CD4-positive, alpha-beta T cell (primary cell): ENCODE measurements around the gene SARS2. TPM values are rescaled to one million over a fixed set of nuclear protein-coding genes. Genes with fewer than 3 reads are reported as not detected.
"Not testable (repeated sequence)": the region's sequence is repeated elsewhere in the genome, so short reads cannot be mapped to it uniquely, and the experiment has no call there.

Source experiments
- ATAC-seq: fragments of 200-7000 bp; cut with Tn5 transposase; one replicate; pipeline ENCODE4 v1.10.0; 2022; ENCODE audit warnings: mild to moderate bottlenecking; ENCODE audit not compliant: poor library complexity
- CTCF ChIA-PET: fragments of 350-600 bp; sonication (Branson Sonifier 250); formaldehyde crosslinking; loops from one replicate; lab custom pipeline; 2021; ENCODE audit warnings: antibody characterized with exemption, inconsistent platforms; lab: Charles Lee
- POLR2A ChIA-PET: fragments of 350-600 bp; sonication (Branson Sonifier 250); formaldehyde crosslinking; loops from one replicate; lab custom pipeline; 2021; ENCODE audit warnings: antibody characterized with exemption, inconsistent platforms; lab: Charles Lee
- DNase-seq, 14 experiments: peaks; one replicate each; pipeline ENCODE4 v3.0.0-alpha.2; 2013 to 2020; ENCODE audit warnings: mixed read lengths in 2 of 14
- H3K27ac ChIP-seq, 2 donors: one replicate each; pipeline versions ENCODE4 v1.5.1 to v1.7.0; 2013; ENCODE audit warnings: low read length in 2 of 2, low read depth in 1 of 2, mild to moderate bottlenecking in 1 of 2
- H3K27me3 ChIP-seq, 2 experiments: 1 replicate in 1 of 2; 2 replicates in 1 of 2; pipeline versions ENCODE4 v1.6.1 to v1.7.0; 2013; ENCODE audit warnings: low read length in 2 of 2, control low read depth in 1 of 2, mild to moderate bottlenecking in 1 of 2, moderate library complexity in 1 of 2; ENCODE audit not compliant: insufficient read depth in 2 of 2, control insufficient read depth in 1 of 2
- H3K36me3 ChIP-seq: one replicate; pipeline ENCODE4 v1.6.1; 2013; ENCODE audit warnings: low read length, control low read depth; ENCODE audit not compliant: insufficient read depth
- H3K4me1 ChIP-seq: one replicate; pipeline ENCODE4 v1.6.1; 2013; ENCODE audit warnings: low read length, control low read depth; ENCODE audit not compliant: insufficient read depth
- H3K4me3 ChIP-seq: one replicate; pipeline ENCODE4 v1.5.1; 2013; ENCODE audit warnings: mild to moderate bottlenecking, low read length, moderate library complexity
- H3K9me3 ChIP-seq, 2 experiments: 1 replicate in 1 of 2; 2 replicates in 1 of 2; pipeline versions ENCODE4 v1.6.1 to v1.7.0; 2013; ENCODE audit warnings: low read length in 2 of 2, mild to moderate bottlenecking in 2 of 2, control low read depth in 1 of 2, moderate library complexity in 1 of 2; ENCODE audit not compliant: control insufficient read depth in 1 of 2, insufficient read depth in 1 of 2
- H3K27ac Mint-ChIP-seq: one replicate; pipeline ENCODE4 v1.8.0; 2020; ENCODE audit warnings: mixed read lengths
- H3K27me3 Mint-ChIP-seq: one replicate; pipeline ENCODE4 v1.8.0; 2021; ENCODE audit warnings: mixed read lengths
- H3K36me3 Mint-ChIP-seq: one replicate; pipeline ENCODE4 v1.8.0; 2021; ENCODE audit warnings: low read depth, mixed read lengths
- H3K4me1 Mint-ChIP-seq: one replicate; pipeline ENCODE4 v1.8.0; 2021; ENCODE audit warnings: low read depth, mixed read lengths
- H3K4me3 Mint-ChIP-seq: one replicate; pipeline ENCODE4 v1.8.0; 2020; ENCODE audit warnings: mild to moderate bottlenecking, mixed read lengths
- H3K9me3 Mint-ChIP-seq: one replicate; pipeline ENCODE4 v1.8.0; 2020; ENCODE audit warnings: mixed read lengths
- intact Hi-C, 2 experiments: fragments of 100-400 bp; cut with DNase I in 1 of 2; cut with micrococcal nuclease in 1 of 2; formaldehyde crosslinking; loops; one replicate each; pipeline versions ENCODE4 v1.15.1 to v1.9.0; 2023 to 2025; cut with DNase I, micrococcal nuclease
- total RNA-seq, 174 experiments: library from RNA in 2 of 174; stranded (reverse) in 2 of 174; gene quantifications; one replicate each; pipeline ENCODE4 v1.2.3 and lab custom pipeline; 2021 to 2026
- TF ChIP-seq, protein P1 (sequence below): fragments of 200-600 bp; IDR thresholded peaks from one replicate; pipeline ENCODE4 v1.8.0; 2022; ENCODE audit warnings: antibody characterized with exemption, mild to moderate bottlenecking

Gene SARS2
- total RNA-seq, 2 experiments from 2014 or later, result 18.7 to 22.8 TPM

DNA sequence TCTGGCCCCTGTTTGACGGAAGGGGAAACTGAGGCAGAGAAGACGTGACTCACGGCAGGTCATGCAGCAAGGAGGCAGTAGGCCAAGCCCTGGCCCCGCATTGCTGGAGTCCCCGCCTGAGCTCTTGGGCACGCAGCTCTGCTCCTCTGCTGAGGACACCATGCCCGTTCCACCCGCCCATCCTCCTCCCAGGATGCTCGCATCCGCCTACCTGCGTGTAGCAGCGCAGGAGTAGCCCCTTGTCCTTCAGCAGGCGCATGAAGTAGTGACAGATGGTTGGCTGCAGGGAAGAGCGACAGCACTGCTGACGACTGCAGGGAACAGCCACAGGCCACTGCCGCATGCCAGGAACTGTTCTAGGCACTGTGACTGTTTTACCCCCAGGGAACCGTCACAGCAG, 41.7 kb downstream of the SARS2 start:
- no peak overlapping the region for H3K4me3 ChIP-seq
- peaks cover 29% of the 10 kb centered on the region for H3K36me3 Mint-ChIP-seq
- POLR2A ChIA-PET, result interaction anchor here (0.9 kb wide), 1 partner anchor 31 kb away, joined by 3 read pairs; no protein-coding TSS in a partner anchor
- no peak for DNase-seq
- no peak overlapping the region for H3K4me3 Mint-ChIP-seq
- H3K9me3 Mint-ChIP-seq, result no peaks in the 10 kb centered on the region
- H3K4me1 ChIP-seq, result peaks cover 7% of the 10 kb centered on the region
- CTCF ChIA-PET, result interaction anchor here (1.7 to 3.0 kb wide), 3 partner anchors 22 to 41 kb away, joined by 5 to 13 read pairs (median 5); partner anchors contain the start of genes MRPS12 and SARS2
- H3K4me1 Mint-ChIP-seq, result peaks cover 6% of the 10 kb centered on the region
- TF ChIP-seq, protein P1, sequence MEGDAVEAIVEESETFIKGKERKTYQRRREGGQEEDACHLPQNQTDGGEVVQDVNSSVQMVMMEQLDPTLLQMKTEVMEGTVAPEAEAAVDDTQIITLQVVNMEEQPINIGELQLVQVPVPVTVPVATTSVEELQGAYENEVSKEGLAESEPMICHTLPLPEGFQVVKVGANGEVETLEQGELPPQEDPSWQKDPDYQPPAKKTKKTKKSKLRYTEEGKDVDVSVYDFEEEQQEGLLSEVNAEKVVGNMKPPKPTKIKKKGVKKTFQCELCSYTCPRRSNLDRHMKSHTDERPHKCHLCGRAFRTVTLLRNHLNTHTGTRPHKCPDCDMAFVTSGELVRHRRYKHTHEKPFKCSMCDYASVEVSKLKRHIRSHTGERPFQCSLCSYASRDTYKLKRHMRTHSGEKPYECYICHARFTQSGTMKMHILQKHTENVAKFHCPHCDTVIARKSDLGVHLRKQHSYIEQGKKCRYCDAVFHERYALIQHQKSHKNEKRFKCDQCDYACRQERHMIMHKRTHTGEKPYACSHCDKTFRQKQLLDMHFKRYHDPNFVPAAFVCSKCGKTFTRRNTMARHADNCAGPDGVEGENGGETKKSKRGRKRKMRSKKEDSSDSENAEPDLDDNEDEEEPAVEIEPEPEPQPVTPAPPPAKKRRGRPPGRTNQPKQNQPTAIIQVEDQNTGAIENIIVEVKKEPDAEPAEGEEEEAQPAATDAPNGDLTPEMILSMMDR, result no peak
- no peak for ATAC-seq
- H3K27ac Mint-ChIP-seq, result no peak overlapping the region
- intact Hi-C loops, result loop anchor here (5.0 kb wide), 2 partner anchors 122 to 347 kb away; no protein-coding TSS in a partner anchor
- no peaks in the 10 kb centered on the region for H3K27me3 Mint-ChIP-seq
- H3K27ac ChIP-seq, result no peak overlapping the region
- H3K27me3 ChIP-seq, result no peaks in the 10 kb centered on the region
- no peaks in the 10 kb centered on the region for H3K9me3 ChIP-seq
- H3K36me3 ChIP-seq, result peaks cover 41% of the 10 kb centered on the region

DNA sequence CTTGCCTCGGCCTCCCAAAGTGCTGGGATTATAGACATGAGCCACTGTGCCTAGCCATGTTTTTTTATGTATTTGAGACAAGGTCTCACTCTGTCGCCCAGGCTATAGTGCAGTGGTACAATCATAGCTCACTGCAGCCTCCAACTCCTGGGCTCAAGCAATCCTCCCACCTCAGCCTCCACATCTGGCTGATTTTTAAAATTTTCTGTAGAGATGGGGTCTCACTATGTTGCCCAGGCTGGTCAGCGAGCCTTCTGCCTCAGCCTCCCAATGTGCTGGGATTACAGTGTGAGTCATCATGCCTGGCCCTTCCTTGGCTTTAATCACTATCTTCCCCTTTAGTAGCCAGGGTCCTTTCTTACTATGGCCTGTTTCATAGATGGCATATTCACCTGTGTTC, 45.9 kb downstream of the SARS2 start:
- H3K27ac Mint-ChIP-seq, H3K27ac ChIP-seq, POLR2A ChIA-PET, H3K9me3 ChIP-seq, DNase-seq, H3K27me3 Mint-ChIP-seq, H3K4me3 ChIP-seq, ATAC-seq, H3K9me3 Mint-ChIP-seq, H3K27me3 ChIP-seq, H3K4me1 Mint-ChIP-seq, CTCF ChIA-PET, H3K4me3 Mint-ChIP-seq: not testable (repeated sequence)
- peaks cover 38% of the 10 kb centered on the region for H3K36me3 Mint-ChIP-seq
- H3K4me1 ChIP-seq, result peaks cover 28% of the 10 kb centered on the region
- intact Hi-C loops, result loop anchor here (5.0 kb wide), 2 partner anchors 117 to 342 kb away; no protein-coding TSS in a partner anchor
- peaks cover 40% of the 10 kb centered on the region for H3K36me3 ChIP-seq

DNA sequence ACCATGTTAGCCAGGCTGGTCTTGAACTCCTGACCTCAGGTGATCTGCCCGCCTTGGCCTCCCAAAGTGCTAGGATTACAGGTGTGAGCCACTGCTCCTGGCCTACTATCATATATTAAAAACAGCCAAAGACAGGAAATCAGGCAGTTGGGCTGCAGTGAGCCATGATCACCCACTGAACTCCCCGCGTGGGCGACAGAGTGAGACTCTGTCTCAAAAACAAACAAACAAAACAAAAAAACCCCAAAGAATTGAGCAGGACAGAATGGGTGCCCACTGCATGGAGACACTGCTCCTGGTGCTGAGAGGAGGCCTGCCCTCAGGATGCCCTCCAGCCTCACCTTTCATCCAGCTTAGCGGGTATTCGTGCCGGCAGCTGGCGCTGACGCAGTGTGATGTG, 47.3 kb downstream of the SARS2 start:
- Mint-ChIP-seq H3K9me3 (no peaks in the 10 kb centered on the region), H3K27me3 (no peaks in the 10 kb centered on the region), H3K27ac (no peak overlapping the region), H3K4me3 (no peak overlapping the region), H3K4me1 (peaks cover 15% of the 10 kb centered on the region), H3K36me3 (peaks cover 31% of the 10 kb centered on the region)
- ATAC-seq (no peak), DNase-seq (no peak)
- CTCF ChIA-PET, result no interaction called here
- TF ChIP-seq, protein P1, result no peak
- H3K36me3 ChIP-seq, result peaks cover 26% of the 10 kb centered on the region
- no peaks in the 10 kb centered on the region for H3K27me3 ChIP-seq
- no peaks in the 10 kb centered on the region for H3K9me3 ChIP-seq
- intact Hi-C loops, result no loop called here
- POLR2A ChIA-PET, result no interaction called here
- H3K27ac ChIP-seq, result no peak overlapping the region
- H3K4me1 ChIP-seq, result peaks cover 42% of the 10 kb centered on the region
- H3K4me3 ChIP-seq, result no peak overlapping the region
